Heart right ventricle (tissue), 16 donors: ENCODE measurements around the gene ZNF235. TPM values are rescaled to one million over a fixed set of nuclear protein-coding genes. Genes with fewer than 3 reads are reported as not detected.

Source experiments
- ATAC-seq, 8 donors: fragments of 200-7000 bp; cut with Tn5 transposase; one replicate each; pipeline ENCODE4 v1.9.1; 2020; ENCODE audit warnings: mild to moderate bottlenecking in 8 of 8, moderate library complexity in 8 of 8, moderate number of reproducible peaks in 1 of 8
- DNase-seq, 2 donors: peaks; one replicate each; pipeline ENCODE4 v3.0.0-alpha.2; 2020
- H3K27ac ChIP-seq, 10 donors: fragments of 200-600 bp; sonication (generic) in 2 of 10; one replicate each; pipeline versions ENCODE4 v1.5.0 to v1.8.0; 2020 to 2022; ENCODE audit warnings: mild to moderate bottlenecking in 3 of 10
- H3K27me3 ChIP-seq, 7 donors: fragments of 200-600 bp; one replicate each; pipeline ENCODE4 v1.8.0; 2021 to 2022; ENCODE audit warnings: mild to moderate bottlenecking in 2 of 7
- H3K36me3 ChIP-seq, 9 donors: fragments of 200-600 bp; sonication (generic) in 1 of 9; one replicate each; pipeline versions ENCODE4 v1.5.0 to v1.8.0; 2020 to 2022; ENCODE audit warnings: mild to moderate bottlenecking in 2 of 9
- H3K4me1 ChIP-seq, 9 donors: fragments of 200-600 bp; sonication (generic) in 1 of 9; one replicate each; pipeline versions ENCODE4 v1.5.0 to v1.8.0; 2020 to 2022; ENCODE audit warnings: mild to moderate bottlenecking in 4 of 9
- H3K4me3 ChIP-seq, 10 donors: fragments of 200-600 bp; sonication (generic) in 2 of 10; one replicate each; pipeline versions ENCODE4 v1.5.0 to v1.8.0; 2020 to 2022; ENCODE audit warnings: mild to moderate bottlenecking in 7 of 10, moderate library complexity in 2 of 10
- H3K9me3 ChIP-seq, 11 donors: fragments of 200-600 bp in 10 of 11; sonication (generic) in 2 of 11; one replicate each; pipeline versions ENCODE4 v1.5.0 to v1.8.0; 2013 to 2022; ENCODE audit warnings: mild to moderate bottlenecking in 2 of 11, control low read depth in 1 of 11, moderate library complexity in 1 of 11
- WGBS, 2 donors: extraction: QIAGEN DNeasy Blood & Tissue Kit; methylation state at CpG; one replicate each; pipeline ENCODE4 v1.1.7; 2013; ENCODE audit warnings: inconsistent platforms in 1 of 2; 5-methylcytosine and 5-hydroxymethylcytosine counted together
- intact Hi-C, 10 donors: fragments of 100-400 bp; cut with DNase I; formaldehyde crosslinking; loops; one replicate each; pipeline versions ENCODE4 v1.11.1 to v1.14.2; 2022
- polyA plus RNA-seq, 2 donors: library from polyadenylated mRNA; stranded (reverse); fragments of 200-250 nt; gene quantifications; one replicate each; pipeline ENCODE4 v1.2.3, GENCODE V29; 2013
- total RNA-seq, 10 donors: library from RNA; stranded (reverse); fragmentation: NEBNext Ultra II Directional in 3 of 10; extraction: Animal tissue kit (Norgen Biotek cat#: 25700) in 3 of 10; gene quantifications; one replicate each; pipeline versions ENCODE4 v1.2.1 to v1.2.4, GENCODE V29; 2021 to 2023
- TF ChIP-seq, protein P1 (sequence below), 9 donors: fragments of 200-600 bp; sonication (generic) in 2 of 9; IDR thresholded peaks; one replicate each; pipeline versions ENCODE4 v1.5.0 to v1.8.0; 2021 to 2022; ENCODE audit warnings: antibody characterized with exemption in 9 of 9, mild to moderate bottlenecking in 5 of 9, moderate library complexity in 1 of 9
- donor health status: Arrhythmogenic right ventricular cardiomyopathy.
- donor health status: ischemic (EF 13 %, LVEDD 7.1; RV severe dilation, severe dysfunction).
- donor health status: healthy with polysubstance abuse.
- donor health status: DM: no; HTN: yes; CAD: no.
- donor health status: DM: no; HTN: no; CAD: no.
- donor health status: ischemic (EF 25% LVEDD 6.9; RV normal size, moderate dysfunction).
- donor health status: ischemic (EF 25% LVEDD 5.7; RV mildly dilated, moderate dysfunction).
- donor health status: healthy.
- donor health status: DM: yes; HTN: yes; CAD: no.
- donor health status: Ischemic cardiomyopathy.
- donor health status: ischemic (EF 35%, LVEDD 5.7; RV mildly dilated, moderate dysfunction).
- donor health status: nonischemic (EF 11% LVEDD 7.7; RV severe dilation, severe dysfunction).
- donor health status: DM: yes; HTN: yes; CAD: no.
- donor health status: PGD.
- donor health status: ischemic (EF 29% LVEDD 5.4; RV normal size, mild dysfunction).
- donor health status: nonischemic (EF 23%, LVEDD 6.1; RV moderate dilation, normal function).

Gene ZNF235
- total and polyA plus RNA-seq, 12 donors: 1.2 to 6.4 (median 3.6) TPM

- DNase-seq (no peak), ATAC-seq (no peak)
- Histone ChIP-seq H3K9me3 (peaks cover 0 to 100% (median 32%) of the 10 kb centered on the region in 11 donors), H3K4me1 (no peaks in the 10 kb centered on the region), H3K27ac (no peak overlapping the region), H3K4me3 (no peak overlapping the region), H3K36me3 (peaks cover 0 to 38% (median 16%) of the 10 kb centered on the region in 9 donors), H3K27me3 (no peaks in the 10 kb centered on the region)
- intact Hi-C loops: no loop called here
- WGBS, 2 donors: 91 to 98% methylated on average over 4 of the region's 4 CpGs
- TF ChIP-seq, protein P1, sequence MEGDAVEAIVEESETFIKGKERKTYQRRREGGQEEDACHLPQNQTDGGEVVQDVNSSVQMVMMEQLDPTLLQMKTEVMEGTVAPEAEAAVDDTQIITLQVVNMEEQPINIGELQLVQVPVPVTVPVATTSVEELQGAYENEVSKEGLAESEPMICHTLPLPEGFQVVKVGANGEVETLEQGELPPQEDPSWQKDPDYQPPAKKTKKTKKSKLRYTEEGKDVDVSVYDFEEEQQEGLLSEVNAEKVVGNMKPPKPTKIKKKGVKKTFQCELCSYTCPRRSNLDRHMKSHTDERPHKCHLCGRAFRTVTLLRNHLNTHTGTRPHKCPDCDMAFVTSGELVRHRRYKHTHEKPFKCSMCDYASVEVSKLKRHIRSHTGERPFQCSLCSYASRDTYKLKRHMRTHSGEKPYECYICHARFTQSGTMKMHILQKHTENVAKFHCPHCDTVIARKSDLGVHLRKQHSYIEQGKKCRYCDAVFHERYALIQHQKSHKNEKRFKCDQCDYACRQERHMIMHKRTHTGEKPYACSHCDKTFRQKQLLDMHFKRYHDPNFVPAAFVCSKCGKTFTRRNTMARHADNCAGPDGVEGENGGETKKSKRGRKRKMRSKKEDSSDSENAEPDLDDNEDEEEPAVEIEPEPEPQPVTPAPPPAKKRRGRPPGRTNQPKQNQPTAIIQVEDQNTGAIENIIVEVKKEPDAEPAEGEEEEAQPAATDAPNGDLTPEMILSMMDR (IDR thresholded peaks at IDR 0.05): no peak
These were observed 26.6 kb downstream of the ZNF235 start for GRCh38 chr19:44278181-44278690.

DNA sequence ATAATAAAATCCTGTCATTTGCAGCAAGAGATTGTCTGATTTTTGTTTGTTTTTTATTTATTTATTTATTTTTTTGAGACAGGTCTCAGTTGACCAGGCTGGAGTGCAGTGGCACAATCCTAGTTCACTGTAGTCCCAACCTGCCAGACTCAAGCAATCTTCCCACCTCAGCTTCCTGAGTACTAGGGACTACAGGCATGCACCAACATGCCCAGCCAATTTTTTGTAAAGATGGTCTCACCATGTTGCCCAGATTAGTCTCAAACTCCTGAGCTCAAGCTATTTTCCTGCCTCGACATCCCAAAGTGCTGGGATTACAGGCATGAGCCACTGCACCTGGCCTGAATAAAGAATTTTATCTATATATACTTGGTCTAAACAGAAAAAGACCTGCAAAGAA lies 27.5 kb downstream of the ZNF235 start:
- DNase-seq: no peak
- 96 to 98% methylated on average over 1 of the region's 1 CpG for whole genome bisulfite sequencing, 2 donors
- H3K27ac ChIP-seq: no peak overlapping the region
- TF ChIP-seq, protein P1 (IDR thresholded peaks at IDR 0.05): no peak
- peaks cover 0 to 39% (median 18%) of the 10 kb centered on the region in 9 donors for H3K36me3 ChIP-seq
- intact Hi-C loops: no loop called here
- ATAC-seq: no peak
- peaks cover 0 to 99% (median 36%) of the 10 kb centered on the region in 11 donors for H3K9me3 ChIP-seq
- H3K27me3 ChIP-seq: no peaks in the 10 kb centered on the region
- no peaks in the 10 kb centered on the region for H3K4me1 ChIP-seq
- no peak overlapping the region for H3K4me3 ChIP-seq

- intact Hi-C loops: no loop called here
- DNase-seq: no peak
- Histone ChIP-seq H3K4me1 (peaks cover 0 to 5% (median 0%) of the 10 kb centered on the region in 9 donors), H3K9me3 (peaks cover 0 to 95% (median 32%) of the 10 kb centered on the region in 11 donors), H3K4me3 (peak overlapping the region in 4 of 10 donors; percentile 58 to 60 (median 59)), H3K27me3 (no peaks in the 10 kb centered on the region), H3K36me3 (peaks cover 0 to 14% (median under 1%) of the 10 kb centered on the region in 9 donors), H3K27ac (no peak overlapping the region)
- 66 to 68% methylated on average over 6 of the region's 6 CpGs for WGBS, 2 donors
- TF ChIP-seq, protein P1 (IDR thresholded peaks at IDR 0.05): no peak
- no peak for ATAC-seq
These were observed 44.0 kb downstream of the ZNF235 start for GRCh38 chr19:44260695-44261446.

DNA sequence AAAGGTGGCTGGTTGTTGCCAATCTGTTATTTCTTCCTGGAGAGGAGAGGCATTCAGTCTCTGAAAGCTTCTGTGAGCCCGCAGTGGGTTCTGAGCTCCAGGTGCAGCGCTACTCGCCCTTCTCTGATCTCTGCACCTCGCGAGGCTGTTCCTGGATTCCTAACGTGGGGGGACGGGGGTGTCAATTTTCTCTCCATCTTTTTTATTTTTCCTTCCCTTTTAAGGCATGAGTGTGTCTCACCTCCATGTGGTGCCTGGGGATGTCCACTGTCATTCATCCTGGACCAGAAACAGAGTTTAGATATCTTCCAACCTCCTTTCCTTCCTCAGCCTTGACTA lies 44.5 kb downstream of the ZNF235 start:
- ATAC-seq: peak in 6 of 8 donors; percentile 25 to 67 (median 51)
- Histone ChIP-seq H3K27ac (peak overlapping the region in 9 of 10 donors; percentile 52 to 84 (median 64)), H3K4me3 (peak overlapping the region in 9 of 10 donors; percentile 28 to 63 (median 58))

More for the DNA sequence above, 44.5 kb downstream of the ZNF235 start:
- TF ChIP-seq, protein P1 (IDR thresholded peaks at IDR 0.05): no peak
- H3K27me3 ChIP-seq: no peaks in the 10 kb centered on the region
- WGBS, 2 donors: 10 to 14% methylated on average over 7 of the region's 7 CpGs
- H3K36me3 ChIP-seq: peaks cover 0 to 8% (median 0%) of the 10 kb centered on the region in 9 donors
- H3K9me3 ChIP-seq: peaks cover 0 to 95% (median 38%) of the 10 kb centered on the region in 11 donors
- intact Hi-C loops: no loop called here
- peaks cover 0 to 5% (median 0%) of the 10 kb centered on the region in 9 donors for H3K4me1 ChIP-seq
- DNase-seq: no peak
